Activated B cell treated with CpG ODN at 0.5 μM for 24 hours (primary cell): ENCODE measurements around the gene B3GNT2. TPM values are rescaled to one million over a fixed set of nuclear protein-coding genes. Genes with fewer than 3 reads are reported as not detected.
"Not testable (repeated sequence)": the region's sequence is repeated elsewhere in the genome, so short reads cannot be mapped to it uniquely, and the experiment has no call there.

Experiments used
- ATAC-seq: fragments of 200-7000 bp; cut with Tn5 transposase; one replicate; pipeline ENCODE4 v1.10.0; 2021; ENCODE audit warnings: low read depth, mild to moderate bottlenecking, moderate library complexity
- CTCF ChIA-PET: fragments of 350-600 bp; sonication (Branson Sonifier 250); formaldehyde crosslinking; loops from one replicate; lab custom pipeline; 2021; ENCODE audit warnings: antibody characterized with exemption; lab: Charles Lee
- POLR2A ChIA-PET: fragments of 350-600 bp; sonication (Branson Sonifier 250); formaldehyde crosslinking; loops from one replicate; lab custom pipeline; 2021; ENCODE audit warnings: antibody characterized with exemption; lab: Charles Lee
- DNase-seq: peaks from one replicate; pipeline ENCODE4 v3.0.0; 2022
- H3K27ac Mint-ChIP-seq: one replicate; pipeline ENCODE4 v1.8.0; 2020; ENCODE audit warnings: mixed read lengths
- H3K27me3 Mint-ChIP-seq: one replicate; pipeline ENCODE4 v1.8.0; 2021; ENCODE audit warnings: mixed read lengths
- H3K36me3 Mint-ChIP-seq: one replicate; pipeline ENCODE4 v1.8.0; 2021; ENCODE audit warnings: low read depth, mixed read lengths
- H3K4me1 Mint-ChIP-seq: one replicate; pipeline ENCODE4 v1.8.0; 2021; ENCODE audit warnings: mixed read lengths
- H3K4me3 Mint-ChIP-seq: one replicate; pipeline ENCODE4 v1.8.0; 2020; ENCODE audit warnings: mild to moderate bottlenecking, mixed read lengths
- H3K9me3 Mint-ChIP-seq: one replicate; pipeline ENCODE4 v1.8.0; 2020; ENCODE audit warnings: mixed read lengths
- CTCF ChIP-seq: fragments of 200-600 bp; IDR thresholded peaks from one replicate; pipeline ENCODE4 v1.8.0; 2022; ENCODE audit warnings: antibody characterized with exemption, mild to moderate bottlenecking
- intact Hi-C: fragments of 100-400 bp; cut with micrococcal nuclease; formaldehyde crosslinking; loops from one replicate; pipeline ENCODE4 v1.15.1; 2024
- total RNA-seq: library from RNA; stranded (reverse); gene quantifications from 2 replicates; pipeline ENCODE4 v1.2.3, GENCODE V29; 2022

Gene B3GNT2
- total RNA-seq, 1 donor from 2014 or later: 34.9 TPM

- Mint-ChIP-seq H3K4me3 (no peak overlapping the region), H3K27ac (no peak overlapping the region), H3K9me3 (peaks cover 4% of the 10 kb centered on the region), H3K27me3 (no peaks in the 10 kb centered on the region), H3K36me3 (peaks cover 2% of the 10 kb centered on the region), H3K4me1 (peaks cover 16% of the 10 kb centered on the region)
- POLR2A ChIA-PET: interaction anchor here (0.6 kb wide), 1 partner anchor 194 kb away, joined by 7 read pairs; no protein-coding TSS in a partner anchor
- CTCF ChIA-PET: no interaction called here
- intact Hi-C loops: no loop called here
- no peak for TF ChIP-seq CTCF
- DNase-seq (no peak), ATAC-seq (no peak)
These were observed 44.6 kb upstream of the B3GNT2 start for GRCh38 chr2:62151306-62151638.

GRCh38 chr2:62152000-62152399 lies 43.9 kb upstream of the B3GNT2 start:
- Mint-ChIP-seq H3K4me3 (no peak overlapping the region), H3K27ac (no peak overlapping the region), H3K4me1 (peaks cover 10% of the 10 kb centered on the region), H3K27me3 (no peaks in the 10 kb centered on the region), H3K36me3 (peaks cover 2% of the 10 kb centered on the region), H3K9me3 (peaks cover 4% of the 10 kb centered on the region)
- ATAC-seq (no peak), DNase-seq (no peak)
- intact Hi-C loops: no loop called here
- TF ChIP-seq CTCF: no peak
- CTCF ChIA-PET: no interaction called here
- POLR2A ChIA-PET: no interaction called here

GRCh38 chr2:62156861-62157496 lies 38.9 kb upstream of the B3GNT2 start:
- Mint-ChIP-seq H3K4me3 (no peak overlapping the region), H3K27me3 (no peaks in the 10 kb centered on the region), H3K36me3 (peaks cover 2% of the 10 kb centered on the region), H3K4me1 (peaks cover 2% of the 10 kb centered on the region), H3K9me3 (peaks cover 4% of the 10 kb centered on the region), H3K27ac (no peak overlapping the region)
- DNase-seq (no peak), ATAC-seq (no peak)
- intact Hi-C loops: no loop called here
- CTCF ChIA-PET: no interaction called here
- no peak for TF ChIP-seq CTCF
- POLR2A ChIA-PET: no interaction called here

GRCh38 chr2:62158444-62159121 lies 37.3 kb upstream of the B3GNT2 start:
- no peak overlapping the region for H3K27ac Mint-ChIP-seq
- ATAC-seq (no peak), DNase-seq (no peak)
- peaks cover 4% of the 10 kb centered on the region for H3K9me3 Mint-ChIP-seq
- intact Hi-C loops: no loop called here
- peaks cover 2% of the 10 kb centered on the region for H3K36me3 Mint-ChIP-seq
- TF ChIP-seq CTCF: no peak
- no peaks in the 10 kb centered on the region for H3K27me3 Mint-ChIP-seq
- peaks cover 2% of the 10 kb centered on the region for H3K4me1 Mint-ChIP-seq
- ChIA-PET POLR2A (no interaction called here), CTCF (no interaction called here)
- no peak overlapping the region for H3K4me3 Mint-ChIP-seq

- intact Hi-C loops, H3K27me3 Mint-ChIP-seq, H3K27ac Mint-ChIP-seq, H3K4me3 Mint-ChIP-seq, H3K9me3 Mint-ChIP-seq, H3K4me1 Mint-ChIP-seq, ATAC-seq, CTCF ChIA-PET, DNase-seq, H3K36me3 Mint-ChIP-seq: not testable (repeated sequence)
- POLR2A ChIA-PET: interaction anchor here (0.6 kb wide), 1 partner anchor 252 kb away, joined by 4 read pairs; no protein-coding TSS in a partner anchor
These were observed 35.2 kb upstream of the B3GNT2 start for GRCh38 chr2:62160691-62161090.
